HG02798 (cell line): Measurements from ENCODE around the gene C9orf43.

Experiments used
- ATAC-seq: cut with Tn5 transposase; IDR thresholded peaks from one replicate; pipeline ENCODE4 v1.9.1; 2021; ENCODE audit warnings: mild to moderate bottlenecking; ENCODE audit not compliant: unreplicated experiment, poor library complexity

C9orf43 gene

GRCh38 chr9:113462781-113463286, 52.3 kb downstream of the C9orf43 start:
- no peak for ATAC-seq

- no peak for ATAC-seq
Observed at GRCh38 chr9:113463418-113464285, 53.1 kb downstream of the C9orf43 start, which contains the start of gene RGS3. Gene RGS3 (plus strand): TSS chr9:113463727. CDS start chr9:113463803, 76 bp downstream.

- ATAC-seq = no peak
Observed at GRCh38 chr9:113464286-113464660, 53.7 kb downstream of the C9orf43 start.

- no peak for ATAC-seq
Observed at GRCh38 chr9:113465599-113466140, 55.1 kb downstream of the C9orf43 start.

GRCh38 chr9:113467183-113467582, 56.6 kb downstream of the C9orf43 start:
- no peak for ATAC-seq

- no peak for ATAC-seq
Observed at GRCh38 chr9:113468716-113469448, 58.3 kb downstream of the C9orf43 start.

- no peak for ATAC-seq
Observed at GRCh38 chr9:113471143-113471542, 60.6 kb downstream of the C9orf43 start.

- ATAC-seq = no peak
Observed at GRCh38 chr9:113471566-113471965, 61.0 kb downstream of the C9orf43 start.

- no peak for ATAC-seq
Observed at GRCh38 chr9:113472199-113472598, 61.7 kb downstream of the C9orf43 start.

- ATAC-seq = no peak
Observed at GRCh38 chr9:113474360-113475028, 63.9 kb downstream of the C9orf43 start.

GRCh38 chr9:113475031-113475430, 64.5 kb downstream of the C9orf43 start:
- no peak for ATAC-seq

GRCh38 chr9:113475992-113476391, 65.4 kb downstream of the C9orf43 start:
- ATAC-seq = no peak

GRCh38 chr9:113476511-113476916, 66.0 kb downstream of the C9orf43 start:
- ATAC-seq = no peak

- no peak for ATAC-seq
Observed at GRCh38 chr9:113477058-113477457, 66.5 kb downstream of the C9orf43 start.

GRCh38 chr9:113477661-113478060, 67.1 kb downstream of the C9orf43 start:
- no peak for ATAC-seq

- no peak for ATAC-seq
Observed at GRCh38 chr9:113479174-113479621, 68.7 kb downstream of the C9orf43 start.
